GM12864 (cell line): ENCODE measurements around the gene MDFI.

ENCODE experiments used
- DNase-seq: peaks from one replicate; pipeline ENCODE4 v3.0.0-alpha.2; 2011; ENCODE audit warnings: low read depth
- H3K4me3 ChIP-seq: 2 replicates; pipeline ENCODE4 v1.5.1; 2011; ENCODE audit warnings: mild to moderate bottlenecking, low read depth, low read length, control low read depth
- TF ChIP-seq, protein P1 (sequence below): IDR thresholded peaks from 2 replicates; pipeline ENCODE4 v1.5.1; 2011; ENCODE audit warnings: low read depth, mild to moderate bottlenecking, moderate library complexity, low read length, control low read depth, inconsistent platforms; ENCODE audit errors: missing control alignments

Gene MDFI

DNA sequence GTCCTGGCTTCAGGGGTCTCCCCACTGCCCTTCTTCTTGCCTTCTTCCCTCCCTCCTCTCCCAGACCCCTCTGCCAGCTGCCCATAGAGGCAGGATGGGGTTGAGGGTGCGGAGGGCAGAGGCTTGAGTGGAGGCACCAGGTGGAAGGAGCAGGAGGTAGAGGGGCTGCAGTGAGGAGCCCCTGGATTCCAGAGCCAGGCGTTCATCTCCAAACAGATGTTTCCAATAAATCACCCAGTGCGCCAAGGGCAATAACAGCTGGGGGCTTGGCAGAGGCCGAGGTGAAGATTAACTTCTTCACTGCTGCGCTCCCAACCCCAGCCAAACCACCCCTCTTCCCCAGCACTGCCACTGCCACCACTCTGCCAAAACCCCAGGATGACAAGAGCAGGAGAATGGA is 10.7 kb downstream of the MDFI start:
- no peak for DNase-seq
- no peak overlapping the region for H3K4me3 ChIP-seq
- TF ChIP-seq, protein P1, sequence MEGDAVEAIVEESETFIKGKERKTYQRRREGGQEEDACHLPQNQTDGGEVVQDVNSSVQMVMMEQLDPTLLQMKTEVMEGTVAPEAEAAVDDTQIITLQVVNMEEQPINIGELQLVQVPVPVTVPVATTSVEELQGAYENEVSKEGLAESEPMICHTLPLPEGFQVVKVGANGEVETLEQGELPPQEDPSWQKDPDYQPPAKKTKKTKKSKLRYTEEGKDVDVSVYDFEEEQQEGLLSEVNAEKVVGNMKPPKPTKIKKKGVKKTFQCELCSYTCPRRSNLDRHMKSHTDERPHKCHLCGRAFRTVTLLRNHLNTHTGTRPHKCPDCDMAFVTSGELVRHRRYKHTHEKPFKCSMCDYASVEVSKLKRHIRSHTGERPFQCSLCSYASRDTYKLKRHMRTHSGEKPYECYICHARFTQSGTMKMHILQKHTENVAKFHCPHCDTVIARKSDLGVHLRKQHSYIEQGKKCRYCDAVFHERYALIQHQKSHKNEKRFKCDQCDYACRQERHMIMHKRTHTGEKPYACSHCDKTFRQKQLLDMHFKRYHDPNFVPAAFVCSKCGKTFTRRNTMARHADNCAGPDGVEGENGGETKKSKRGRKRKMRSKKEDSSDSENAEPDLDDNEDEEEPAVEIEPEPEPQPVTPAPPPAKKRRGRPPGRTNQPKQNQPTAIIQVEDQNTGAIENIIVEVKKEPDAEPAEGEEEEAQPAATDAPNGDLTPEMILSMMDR: no peak

DNA sequence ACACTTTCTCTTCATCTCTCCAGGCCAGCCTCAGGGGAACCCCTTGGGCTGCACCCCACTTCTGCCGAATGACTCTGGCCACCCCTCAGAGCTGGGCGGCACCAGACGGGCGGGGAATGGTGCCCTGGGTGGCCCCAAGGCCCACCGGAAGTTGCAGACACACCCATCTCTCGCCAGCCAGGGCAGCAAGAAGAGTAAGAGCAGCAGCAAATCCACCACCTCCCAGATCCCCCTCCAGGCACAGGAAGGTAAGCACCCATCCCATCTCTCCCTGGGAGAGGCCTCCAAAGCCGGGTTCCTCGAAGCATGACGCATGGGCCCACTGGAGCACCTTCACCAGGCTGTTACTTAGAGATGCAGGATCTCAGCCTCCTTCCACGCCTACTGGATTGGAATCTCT is 11.3 kb downstream of the MDFI start:
- no peak for DNase-seq
- no peak overlapping the region for H3K4me3 ChIP-seq
- TF ChIP-seq, protein P1: no peak

DNA sequence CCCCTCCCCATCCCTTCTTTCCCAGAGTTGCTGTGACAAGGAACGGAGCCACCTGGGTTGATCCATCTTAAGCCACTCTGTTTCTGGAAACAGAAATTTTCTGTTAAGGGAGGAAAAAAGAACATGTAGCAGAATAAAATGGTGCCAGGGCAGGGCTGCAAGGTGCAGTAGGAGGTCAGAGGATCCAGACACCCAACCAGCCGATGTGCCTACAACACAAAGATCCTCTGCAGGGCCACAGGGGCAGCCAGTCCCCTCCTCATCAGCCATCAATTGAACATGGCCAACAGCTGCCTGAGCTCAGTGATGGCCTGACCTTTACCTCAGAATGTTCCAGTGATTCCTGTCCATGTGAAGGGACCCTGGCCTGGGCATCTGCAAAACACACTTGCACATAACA is 11.9 kb downstream of the MDFI start:
- no peak overlapping the region for H3K4me3 ChIP-seq
- TF ChIP-seq, protein P1: no peak

DNA sequence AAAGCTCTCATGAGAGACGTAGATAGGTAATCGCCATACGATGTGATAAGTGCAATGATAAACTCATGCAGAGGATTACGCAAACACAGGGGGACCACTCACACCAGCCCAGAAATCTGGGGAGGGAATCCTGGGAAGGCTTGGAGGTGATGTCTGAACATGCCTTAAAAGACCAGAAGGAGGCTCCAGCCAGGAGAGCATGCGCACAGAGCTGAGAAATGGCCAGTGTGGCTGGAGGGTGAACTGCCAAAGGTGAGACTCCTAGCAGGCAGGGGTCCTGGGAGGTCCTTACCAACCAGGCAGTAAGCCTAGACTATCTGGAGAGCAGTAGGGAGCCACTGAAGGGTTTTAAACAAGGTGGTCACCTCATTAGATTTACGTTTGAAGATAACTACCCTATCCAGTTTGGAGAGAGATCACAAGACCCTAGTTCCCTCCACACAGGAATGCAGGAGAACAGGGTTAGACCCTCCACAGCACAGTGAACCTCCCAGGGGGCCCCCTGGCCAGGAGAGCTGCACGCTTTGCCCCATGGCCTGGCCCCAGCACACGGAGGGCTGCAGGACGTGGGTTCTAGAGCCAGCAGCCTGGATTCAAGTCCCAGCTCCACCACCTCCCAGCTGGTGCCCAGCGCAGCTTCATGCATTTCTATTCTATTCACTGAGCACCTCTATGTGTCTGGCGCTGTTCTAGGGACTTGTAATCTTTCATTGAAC is 13.1 kb downstream of the MDFI start:
- no peak overlapping the region for H3K4me3 ChIP-seq
- TF ChIP-seq, protein P1: no peak
- no peak for DNase-seq

More for the DNA sequence above, 11.9 kb downstream of the MDFI start:
- no peak for DNase-seq

- H3K4me3 ChIP-seq: no peak overlapping the region
Measured at GRCh38 chr6:41651962-41652657, 13.8 kb downstream of the MDFI start.

DNA sequence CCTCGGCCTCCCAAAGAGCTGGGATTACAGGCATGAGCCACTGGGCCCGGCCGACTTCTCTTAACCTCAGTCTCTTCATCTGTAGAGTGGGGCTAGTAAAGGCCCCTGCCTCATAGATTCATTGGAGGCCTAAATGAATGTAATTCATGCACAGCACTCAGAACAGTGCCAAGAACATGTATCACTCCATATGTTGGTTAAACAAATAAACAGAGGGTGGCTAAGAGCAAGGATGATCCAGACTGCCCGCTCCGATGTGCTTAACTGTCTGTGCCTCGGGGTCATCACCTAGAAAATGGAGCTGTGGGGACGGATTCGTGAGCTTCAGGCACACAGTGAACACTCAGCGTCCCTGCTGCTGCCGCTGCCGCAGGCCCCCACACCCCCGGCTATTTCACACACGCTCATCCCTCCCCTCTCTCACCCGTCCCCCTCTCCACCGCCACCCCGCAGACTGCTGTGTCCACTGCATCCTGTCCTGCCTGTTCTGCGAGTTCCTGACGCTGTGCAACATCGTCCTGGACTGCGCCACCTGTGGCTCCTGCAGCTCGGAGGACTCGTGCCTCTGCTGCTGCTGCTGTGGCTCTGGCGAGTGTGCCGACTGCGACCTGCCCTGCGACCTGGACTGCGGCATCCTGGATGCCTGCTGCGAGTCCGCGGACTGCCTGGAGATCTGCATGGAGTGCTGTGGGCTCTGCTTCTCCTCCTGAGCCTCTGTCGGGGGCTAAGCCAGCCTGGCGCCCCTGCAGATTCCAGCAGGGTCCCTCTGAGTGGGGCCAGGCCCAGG is 14.8 kb downstream of the MDFI start:
- TF ChIP-seq, protein P1: no peak
- no peak for DNase-seq
- H3K4me3 ChIP-seq: no peak overlapping the region

More at GRCh38 chr6:41651962-41652657, 13.8 kb downstream of the MDFI start:
- TF ChIP-seq, protein P1: no peak
- DNase-seq: no peak
